Endothelial cell of umbilical vein (primary cell): ENCODE results near the gene ACBD6.

Source experiments
- CTCF ChIP-seq, 2 donors: IDR thresholded peaks; 1 replicate in 1 of 2; 2 replicates in 1 of 2; pipeline ENCODE4 v1.5.1; 2011; ENCODE audit warnings: low read length in 2 of 2, mild to moderate bottlenecking in 2 of 2, moderate library complexity in 2 of 2, control low read depth in 1 of 2, inconsistent platforms in 1 of 2, low read depth in 1 of 2; ENCODE audit not compliant: insufficient read depth in 1 of 2; ENCODE audit errors: extremely low read depth in 1 of 2
- EZH2 ChIP-seq: IDR thresholded peaks from 2 replicates; pipeline ENCODE4 v1.6.1; 2012; ENCODE audit warnings: borderline replicate concordance, low read depth, mild to moderate bottlenecking, moderate library complexity, low read length, inconsistent platforms; ENCODE audit not compliant: severe bottlenecking
- FOS ChIP-seq: IDR thresholded peaks from 2 replicates; pipeline ENCODE4 v1.6.1; 2011; ENCODE audit warnings: mild to moderate bottlenecking, low read length, moderate library complexity, borderline replicate concordance; ENCODE audit not compliant: insufficient read depth
- GATA2 ChIP-seq: IDR thresholded peaks from 2 replicates; pipeline ENCODE4 v1.7.0; 2011; ENCODE audit warnings: low read depth, mild to moderate bottlenecking, moderate library complexity, mixed read lengths, low read length; ENCODE audit not compliant: insufficient read length, insufficient read depth
- JUN ChIP-seq: IDR thresholded peaks from 2 replicates; pipeline ENCODE4 v1.6.1; 2011; ENCODE audit warnings: borderline replicate concordance, low read depth; ENCODE audit not compliant: insufficient read length, insufficient read depth
- MAX ChIP-seq: IDR thresholded peaks from 2 replicates; pipeline ENCODE4 v1.6.1; 2011; ENCODE audit not compliant: insufficient read depth, insufficient read length
- MYC ChIP-seq: IDR thresholded peaks from one replicate; pipeline ENCODE4 v1.6.1; 2011; ENCODE audit warnings: mild to moderate bottlenecking, low read depth, low read length
- POLR2A ChIP-seq: IDR thresholded peaks from 2 replicates; pipeline ENCODE4 v1.6.1; 2012; ENCODE audit warnings: low read depth, mild to moderate bottlenecking, control low read depth, low read length
- POLR2AphosphoS5 ChIP-seq: IDR thresholded peaks from 2 replicates; pipeline ENCODE4 v1.6.1; 2012; ENCODE audit warnings: low read depth, mild to moderate bottlenecking, control low read depth, low read length, moderate library complexity; ENCODE audit not compliant: insufficient read depth

GRCh38 chr1:180258290-180258689 lies 244.1 kb downstream of the ACBD6 start:
- no peak for TF ChIP-seq POLR2A
- no peak for TF ChIP-seq CTCF (IDR thresholded peaks at IDR 0.05; ENCODE audit: extremely low read depth in 1 of 2, insufficient read depth in 1 of 2, low read depth in 1 of 2, low read length in 2 of 2)
- TF ChIP-seq EZH2 = no peak
- TF ChIP-seq MAX = no peak
- TF ChIP-seq FOS = no peak
- no peak for TF ChIP-seq POLR2AphosphoS5
- no peak for TF ChIP-seq GATA2
- TF ChIP-seq JUN = no peak
- TF ChIP-seq MYC = no peak
